GM18867 (cell line): Measurements from ENCODE around the gene B3GAT3.
"Not testable (repeated sequence)": the region's sequence is repeated elsewhere in the genome, so short reads cannot be mapped to it uniquely, and the experiment has no call there.

Source experiments
- ATAC-seq: cut with Tn5 transposase; IDR thresholded peaks from one replicate; pipeline ENCODE4 v1.9.1; 2021; ENCODE audit warnings: mild to moderate bottlenecking, moderate library complexity; ENCODE audit not compliant: unreplicated experiment

The B3GAT3 gene

DNA sequence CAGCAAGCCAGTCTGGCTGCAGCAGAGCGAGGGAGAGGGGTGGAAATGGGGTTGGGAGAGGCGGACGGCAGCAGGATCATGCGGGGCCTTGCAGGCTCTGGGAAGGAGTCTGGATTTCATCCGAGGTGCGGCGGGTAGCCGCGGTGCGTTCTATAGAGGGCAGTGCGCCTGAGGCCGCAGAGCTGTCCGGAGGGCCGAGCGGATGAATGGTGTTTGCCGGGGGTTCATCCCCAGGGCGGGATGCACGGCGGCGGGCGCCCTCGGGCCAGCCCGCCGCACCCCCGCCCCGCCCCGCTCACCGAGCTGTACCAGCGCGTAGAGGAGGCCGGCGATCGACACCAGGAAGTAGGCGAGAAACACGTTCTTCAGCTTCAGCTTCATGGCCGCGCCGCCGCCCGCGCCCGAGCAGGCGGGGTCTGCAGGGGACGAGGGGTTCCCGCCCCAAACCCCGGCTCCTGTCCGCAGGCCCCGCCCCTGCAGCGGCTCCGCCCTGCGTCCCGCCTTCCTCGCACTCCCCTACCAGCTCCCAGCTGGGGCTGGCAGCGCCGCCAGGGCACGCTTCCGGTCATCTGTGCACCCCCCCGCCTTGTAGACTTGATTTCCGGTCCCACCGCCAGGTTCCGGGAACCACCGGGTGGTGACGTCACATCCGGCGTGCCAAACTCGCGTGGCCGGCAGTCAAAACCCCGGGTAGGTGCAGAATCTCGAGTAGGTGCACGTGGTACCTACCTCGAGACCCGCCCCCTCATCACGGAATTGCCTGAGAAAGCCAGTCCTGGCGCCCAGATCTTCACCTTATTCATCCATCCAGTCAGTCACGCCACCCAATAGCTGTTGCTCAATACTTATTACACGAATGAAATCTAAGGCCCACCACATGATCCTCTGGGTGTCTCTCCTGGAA is at the start of gene B3GAT3:
TSS of gene B3GAT3 (minus strand) at position 420 of the 904 bp plus-strand sequence. CDS start at position 381, 39 bp downstream.
- ATAC-seq, result peak; percentile 92

DNA sequence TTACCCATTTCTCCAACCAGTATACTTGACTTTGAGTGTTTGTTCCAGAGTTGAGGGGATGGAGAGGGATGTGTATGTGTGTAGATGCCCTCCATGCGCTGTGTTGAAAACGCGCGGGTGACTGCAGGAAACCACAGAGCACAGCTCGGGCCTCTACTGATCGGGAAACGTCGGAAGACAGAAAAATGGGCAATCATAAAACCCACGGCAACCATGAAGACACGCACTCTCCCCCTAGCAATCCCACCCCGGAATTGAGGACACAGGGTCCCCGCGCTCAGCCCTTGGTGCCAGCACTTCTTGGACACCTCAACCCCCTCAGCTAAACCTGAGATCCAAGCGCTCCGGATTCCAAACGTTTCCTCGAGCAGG is 49.4 kb upstream of the B3GAT3 start:
- ATAC-seq, result peak; percentile 13

- ATAC-seq, result no peak
Measured at GRCh38 chr11:62669420-62670161, 47.8 kb upstream of the B3GAT3 start.

DNA sequence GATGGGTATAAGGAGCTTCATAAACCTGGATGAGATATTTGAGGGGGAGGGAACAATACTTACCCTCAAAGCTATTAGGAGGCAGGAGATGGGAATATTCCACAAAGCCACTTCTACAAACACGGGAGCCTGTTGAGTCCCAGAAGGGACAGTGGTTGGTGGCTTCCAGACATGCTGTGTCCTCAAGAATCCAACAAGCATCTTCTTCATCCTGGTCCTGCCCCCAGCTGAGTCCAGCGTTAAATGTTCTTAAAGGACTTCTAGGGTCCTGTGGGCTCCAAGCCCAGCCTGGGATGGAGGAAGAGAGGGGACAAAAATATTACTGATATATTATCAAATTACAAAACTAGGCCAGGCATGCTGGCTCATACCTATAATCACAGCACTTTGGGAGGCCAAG is 45.7 kb upstream of the B3GAT3 start:
- no peak for ATAC-seq

DNA sequence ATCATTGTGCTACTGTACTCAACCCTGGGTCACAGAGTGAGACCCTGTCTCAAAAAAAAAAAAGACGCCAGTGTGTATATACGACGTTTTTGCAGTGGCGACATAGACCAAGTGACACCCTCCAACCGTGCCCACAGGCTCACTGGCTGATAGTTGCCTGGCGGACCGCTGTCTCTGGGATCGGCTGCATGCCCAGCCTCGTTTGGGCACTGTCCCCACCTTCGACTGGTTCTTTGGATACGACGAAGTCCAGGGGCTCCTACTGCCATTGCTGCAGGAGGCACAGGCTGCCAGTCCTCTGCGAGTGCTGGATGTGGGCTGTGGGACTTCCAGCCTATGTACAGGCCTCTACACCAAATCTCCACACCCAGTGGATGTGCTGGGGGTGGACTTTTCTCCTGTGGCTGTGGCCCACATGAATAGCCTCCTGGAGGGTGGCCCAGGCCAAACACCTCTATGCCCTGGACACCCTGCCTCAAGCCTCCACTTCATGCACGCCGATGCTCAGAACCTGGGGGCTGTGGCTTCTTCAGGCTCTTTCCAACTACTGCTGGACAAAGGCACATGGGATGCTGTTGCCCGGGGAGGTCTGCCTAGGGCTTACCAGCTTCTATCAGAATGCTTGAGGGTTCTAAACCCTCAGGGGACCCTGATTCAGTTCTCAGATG is 44.6 kb upstream of the B3GAT3 start:
- no peak for ATAC-seq

GRCh38 chr11:62665599-62666258 is 43.9 kb upstream of the B3GAT3 start:
- peak; percentile 13 for ATAC-seq

- peak; percentile 85 for ATAC-seq
Measured at GRCh38 chr11:62665075-62665598, 43.4 kb upstream of the B3GAT3 start, which contains the start of the genes C11orf98 and CSKMT. Gene C11orf98 (minus strand): TSS chr11:62665210. CDS start chr11:62665169, 41 bp downstream. Gene CSKMT (plus strand): TSS chr11:62665312. CDS start chr11:62665880, 568 bp downstream.

- peak; percentile 28 for ATAC-seq
Measured at GRCh38 chr11:62664405-62665074, 42.8 kb upstream of the B3GAT3 start.

DNA sequence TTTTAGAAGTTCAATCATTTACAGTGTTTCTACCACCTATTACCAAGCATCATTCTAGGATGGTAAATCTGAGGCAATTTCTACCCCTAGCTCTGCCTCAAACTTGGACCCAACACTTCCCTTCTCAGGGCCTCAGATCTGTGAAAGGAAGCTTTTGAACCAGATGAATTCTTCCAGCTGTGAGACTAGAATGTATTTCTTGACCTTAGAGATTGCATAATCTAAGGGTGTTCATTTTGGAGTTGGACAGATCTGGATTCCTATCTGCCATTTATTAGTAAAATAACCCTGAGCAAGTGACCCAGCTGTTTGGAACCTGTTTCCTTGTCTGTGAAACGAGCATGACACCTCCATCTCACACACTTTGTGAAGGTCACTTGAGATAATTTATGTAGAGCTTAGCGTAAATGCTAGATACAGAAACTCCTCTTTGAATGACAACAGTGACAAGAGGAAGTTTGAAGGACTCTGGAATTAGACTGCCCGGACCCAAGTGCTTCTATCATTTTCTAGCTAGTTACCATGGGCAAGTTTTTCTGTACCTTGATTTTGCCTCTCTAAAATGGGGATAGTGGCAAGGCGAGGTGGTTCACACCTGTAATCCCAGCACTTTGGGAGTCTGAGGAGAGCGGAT is 35.1 kb upstream of the B3GAT3 start:
- ATAC-seq, result no peak

GRCh38 chr11:62654297-62654696 is 32.5 kb upstream of the B3GAT3 start:
- ATAC-seq, result no peak

DNA sequence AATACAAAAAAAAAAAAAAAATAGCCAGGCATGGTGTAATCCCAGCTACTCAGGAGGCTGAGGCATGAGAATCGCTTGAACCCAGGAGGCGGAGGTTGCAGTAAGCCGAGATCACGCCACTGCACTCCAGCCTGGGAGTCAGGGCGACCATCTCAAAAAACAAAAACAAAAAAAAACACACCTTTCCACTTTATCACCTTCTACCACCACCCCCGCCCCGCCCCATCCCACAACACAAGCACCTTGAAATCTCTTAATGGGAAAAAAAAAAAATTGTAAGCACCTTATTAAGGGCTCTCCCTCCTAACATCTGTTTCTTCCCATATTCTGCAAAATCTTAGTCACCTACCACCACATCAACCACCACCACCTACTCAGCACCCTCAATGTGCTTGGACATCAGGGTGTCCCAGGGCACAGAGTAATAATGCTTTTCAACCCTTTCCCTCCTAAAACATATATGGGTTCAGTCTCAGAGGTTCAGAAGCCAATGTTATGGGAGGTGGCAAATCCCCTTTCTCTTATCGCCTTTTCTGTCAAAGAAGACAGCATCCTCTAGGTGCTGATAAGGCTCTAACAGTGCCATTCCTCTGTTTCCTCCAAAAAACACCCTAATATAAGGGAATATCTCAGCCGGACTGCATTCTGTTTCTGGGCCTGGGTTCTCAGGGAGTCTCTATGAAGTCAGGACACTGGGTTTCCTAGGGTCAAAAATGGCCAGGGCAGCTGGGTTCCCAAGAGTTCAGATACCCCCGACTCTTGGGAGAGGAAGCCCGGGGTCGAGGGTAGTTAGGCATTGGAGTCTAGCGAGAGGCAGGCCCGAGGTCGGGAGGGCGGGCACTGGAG is 30.6 kb upstream of the B3GAT3 start:
- ATAC-seq, result no peak

DNA sequence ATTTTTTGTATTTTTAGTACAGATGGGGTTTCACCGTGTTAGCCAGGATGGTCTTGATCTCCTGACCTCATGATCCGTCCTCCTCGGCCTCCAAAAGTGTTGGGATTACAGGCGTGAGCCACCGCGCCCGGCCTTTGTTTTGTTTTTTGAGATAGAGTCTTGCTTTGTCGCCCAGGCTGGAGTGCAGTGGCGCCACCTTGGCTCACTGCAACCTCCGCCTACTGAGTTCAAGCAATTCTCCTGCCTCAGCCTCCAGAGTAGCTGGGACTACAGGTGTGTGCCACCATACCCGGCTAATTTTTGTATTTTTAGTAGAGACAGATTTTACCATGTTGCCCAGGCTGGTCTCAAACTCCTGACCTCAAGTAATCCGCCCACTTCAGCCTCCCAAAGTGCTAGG is 28.5 kb upstream of the B3GAT3 start:
- not testable (repeated sequence) for ATAC-seq

GRCh38 chr11:62649486-62649885 is 27.7 kb upstream of the B3GAT3 start:
- ATAC-seq, result no peak

- ATAC-seq, result no peak
Measured at GRCh38 chr11:62648967-62649364, 27.2 kb upstream of the B3GAT3 start.

GRCh38 chr11:62648185-62648966 is 26.6 kb upstream of the B3GAT3 start:
- no peak for ATAC-seq

DNA sequence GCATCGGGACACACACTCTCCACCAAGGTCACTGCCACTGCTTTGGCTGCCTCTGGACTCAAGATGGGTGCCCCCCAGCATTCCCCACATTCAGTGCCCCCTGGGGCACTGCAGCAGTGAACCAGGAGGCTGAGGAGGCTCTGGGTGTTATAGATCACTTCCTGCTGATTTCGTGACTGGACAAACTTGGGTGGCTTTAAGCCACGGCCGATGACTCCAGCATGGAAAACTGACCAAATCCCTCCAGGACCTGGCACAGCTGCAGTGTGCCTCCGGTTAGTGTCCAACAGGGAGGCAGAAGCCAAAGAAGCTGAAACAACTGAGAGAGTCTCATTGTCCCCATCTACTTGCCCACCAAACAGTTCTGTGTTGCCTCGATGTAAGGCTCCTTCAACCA is 25.8 kb upstream of the B3GAT3 start:
- no peak for ATAC-seq

DNA sequence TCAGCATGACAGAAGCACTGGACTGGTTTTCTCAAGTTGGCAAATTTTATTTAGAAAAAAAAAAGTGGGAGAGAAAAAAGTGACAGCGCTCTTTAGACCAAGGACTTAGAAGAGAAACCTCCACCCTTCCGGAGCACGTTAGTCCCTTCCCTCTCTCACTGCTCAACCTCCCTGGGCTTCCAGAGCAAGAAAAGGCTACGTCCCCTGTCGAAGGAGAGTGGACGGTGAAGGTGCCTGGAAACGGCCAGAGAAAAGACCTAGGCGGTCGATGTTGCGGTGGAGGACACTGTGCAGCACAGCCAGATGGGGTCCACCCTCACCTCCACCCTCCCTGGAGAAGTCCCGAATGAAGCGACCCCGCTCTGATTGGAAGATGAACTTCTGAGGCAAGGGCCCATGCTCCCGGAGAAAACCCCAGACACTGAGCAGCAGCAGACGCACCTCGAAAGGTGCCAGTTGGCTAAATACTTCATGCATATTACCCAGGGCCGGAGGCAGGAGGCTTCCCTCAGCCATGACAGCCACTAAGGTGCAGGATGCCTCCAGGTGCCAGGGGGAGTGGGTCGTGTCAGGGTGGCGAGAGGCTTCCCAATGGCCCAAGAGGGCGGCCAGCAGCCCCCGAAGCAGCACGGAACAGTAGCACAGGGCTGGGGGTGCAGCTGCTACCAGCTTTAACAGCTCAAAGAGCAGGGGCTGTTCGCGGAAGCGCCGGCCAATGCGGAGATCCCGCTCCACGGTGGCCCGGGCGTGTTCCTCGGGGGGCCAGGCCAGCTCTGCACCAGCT is 25.2 kb upstream of the B3GAT3 start:
- no peak for ATAC-seq
